Stomach (tissue), 4 donors: ENCODE measurements around the gene ARHGAP15.

Source experiments
- EP300 ChIP-seq: sonication (generic); formaldehyde crosslinking; IDR thresholded peaks from one replicate; pipeline ENCODE4 v1.6.1; 2017; ENCODE audit warnings: antibody characterized with exemption
- POLR2A ChIP-seq, 4 donors: fragments of 450-650 bp; IDR thresholded peaks; one replicate each; pipeline ENCODE4 v1.6.1; 2016; ENCODE audit warnings: antibody characterized with exemption in 4 of 4, control low read depth in 2 of 4, mild to moderate bottlenecking in 1 of 4, moderate library complexity in 1 of 4

GRCh38 chr2:143383016-143383415 is 253.8 kb downstream of the ARHGAP15 start:
- TF ChIP-seq POLR2A (IDR thresholded peaks at IDR 0.05) (no peak), EP300 (no peak)
